GM12864 (cell line): ENCODE data around the gene FERMT3.

Experiments used
- DNase-seq: peaks from one replicate; pipeline ENCODE4 v3.0.0-alpha.2; 2011; ENCODE audit warnings: low read depth
- H3K4me3 ChIP-seq: 2 replicates; pipeline ENCODE4 v1.5.1; 2011; ENCODE audit warnings: mild to moderate bottlenecking, low read depth, low read length, control low read depth
- TF ChIP-seq, protein P1 (sequence below): IDR thresholded peaks from 2 replicates; pipeline ENCODE4 v1.5.1; 2011; ENCODE audit warnings: low read depth, mild to moderate bottlenecking, moderate library complexity, low read length, control low read depth, inconsistent platforms; ENCODE audit errors: missing control alignments

The FERMT3 gene

DNA sequence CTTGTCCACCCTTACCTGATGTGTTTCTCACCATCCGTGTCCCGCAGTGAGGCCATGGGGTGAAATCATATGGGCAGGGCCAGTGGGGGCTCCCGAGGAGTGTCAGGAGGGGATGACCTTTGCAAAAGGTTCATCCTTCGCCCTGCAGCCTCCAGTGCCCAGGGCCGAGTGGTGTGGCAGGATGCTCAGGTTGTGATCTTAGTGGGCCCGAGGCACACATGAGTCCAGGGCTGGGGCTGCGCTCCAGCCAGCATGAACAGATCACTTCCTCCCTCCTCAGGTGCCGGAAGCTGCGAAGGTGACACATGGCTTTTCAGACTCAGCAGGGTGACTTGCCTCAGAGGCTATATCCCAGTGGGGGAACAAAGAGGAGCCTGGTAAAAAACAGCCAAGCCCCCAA lies 31.6 kb downstream of the FERMT3 start:
- DNase-seq, result no peak
- TF ChIP-seq, protein P1, sequence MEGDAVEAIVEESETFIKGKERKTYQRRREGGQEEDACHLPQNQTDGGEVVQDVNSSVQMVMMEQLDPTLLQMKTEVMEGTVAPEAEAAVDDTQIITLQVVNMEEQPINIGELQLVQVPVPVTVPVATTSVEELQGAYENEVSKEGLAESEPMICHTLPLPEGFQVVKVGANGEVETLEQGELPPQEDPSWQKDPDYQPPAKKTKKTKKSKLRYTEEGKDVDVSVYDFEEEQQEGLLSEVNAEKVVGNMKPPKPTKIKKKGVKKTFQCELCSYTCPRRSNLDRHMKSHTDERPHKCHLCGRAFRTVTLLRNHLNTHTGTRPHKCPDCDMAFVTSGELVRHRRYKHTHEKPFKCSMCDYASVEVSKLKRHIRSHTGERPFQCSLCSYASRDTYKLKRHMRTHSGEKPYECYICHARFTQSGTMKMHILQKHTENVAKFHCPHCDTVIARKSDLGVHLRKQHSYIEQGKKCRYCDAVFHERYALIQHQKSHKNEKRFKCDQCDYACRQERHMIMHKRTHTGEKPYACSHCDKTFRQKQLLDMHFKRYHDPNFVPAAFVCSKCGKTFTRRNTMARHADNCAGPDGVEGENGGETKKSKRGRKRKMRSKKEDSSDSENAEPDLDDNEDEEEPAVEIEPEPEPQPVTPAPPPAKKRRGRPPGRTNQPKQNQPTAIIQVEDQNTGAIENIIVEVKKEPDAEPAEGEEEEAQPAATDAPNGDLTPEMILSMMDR, result no peak

DNA sequence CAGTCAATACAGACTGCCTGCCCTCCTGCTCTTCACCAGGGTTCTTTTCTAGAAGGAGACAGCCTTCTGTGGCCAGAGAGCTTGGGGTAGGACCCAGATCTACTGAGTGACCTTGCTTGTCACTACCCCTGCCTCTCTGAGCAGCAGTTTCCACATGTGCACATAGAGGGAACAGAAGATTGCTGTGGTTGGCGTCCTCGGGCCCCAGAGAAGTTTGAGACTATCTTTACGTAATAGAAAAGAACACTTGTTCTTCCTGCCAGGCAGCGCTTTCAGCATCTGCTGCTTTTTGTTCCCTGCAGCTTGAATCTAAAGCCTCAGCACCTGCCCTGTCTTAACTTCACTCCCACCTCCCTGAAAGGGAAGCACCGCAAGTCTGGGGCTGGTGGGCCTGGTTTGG lies 32.5 kb downstream of the FERMT3 start:
- no peak overlapping the region for H3K4me3 ChIP-seq
- TF ChIP-seq, protein P1, result no peak
- DNase-seq, result no peak

More for the DNA sequence above, 31.6 kb downstream of the FERMT3 start:
- H3K4me3 ChIP-seq, result no peak overlapping the region

DNA sequence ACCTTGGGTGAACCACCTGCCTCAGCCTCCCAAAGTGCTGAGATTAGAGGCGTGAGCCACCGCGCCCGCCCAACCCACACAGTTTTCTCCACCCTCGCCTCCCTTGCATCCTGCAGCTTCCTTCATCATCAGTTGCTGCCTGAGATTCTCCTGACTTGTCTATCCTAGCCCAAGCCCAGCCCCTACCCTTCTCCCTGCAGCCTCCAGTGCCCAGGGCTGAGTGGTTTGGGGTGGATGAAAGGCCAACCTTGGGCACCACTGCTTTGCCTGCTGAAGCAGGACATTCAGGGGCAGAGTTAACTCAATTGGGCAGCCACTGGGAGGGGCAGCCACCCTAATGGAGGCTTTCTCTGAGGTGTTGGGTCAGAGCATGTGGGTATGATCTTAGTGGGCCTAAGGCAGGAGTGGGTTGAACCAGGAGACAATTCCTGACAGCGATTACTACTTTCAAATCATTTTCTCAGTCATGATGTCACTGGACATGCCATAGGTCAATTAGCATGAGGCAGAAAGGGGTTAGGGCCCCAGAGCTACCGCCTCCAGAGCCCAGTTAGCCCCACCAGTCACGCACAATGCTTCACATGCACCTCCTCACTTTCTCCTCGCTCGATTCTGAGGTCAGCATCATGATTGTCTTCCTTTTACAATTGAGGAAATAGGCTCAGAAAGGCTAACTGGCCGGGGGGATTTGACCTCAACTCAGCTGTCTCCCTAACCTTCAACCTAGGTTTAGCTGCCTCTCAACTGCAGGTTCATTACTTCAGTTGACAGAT lies 33.3 kb downstream of the FERMT3 start:
- peak overlapping the region; percentile 94 for H3K4me3 ChIP-seq

DNA sequence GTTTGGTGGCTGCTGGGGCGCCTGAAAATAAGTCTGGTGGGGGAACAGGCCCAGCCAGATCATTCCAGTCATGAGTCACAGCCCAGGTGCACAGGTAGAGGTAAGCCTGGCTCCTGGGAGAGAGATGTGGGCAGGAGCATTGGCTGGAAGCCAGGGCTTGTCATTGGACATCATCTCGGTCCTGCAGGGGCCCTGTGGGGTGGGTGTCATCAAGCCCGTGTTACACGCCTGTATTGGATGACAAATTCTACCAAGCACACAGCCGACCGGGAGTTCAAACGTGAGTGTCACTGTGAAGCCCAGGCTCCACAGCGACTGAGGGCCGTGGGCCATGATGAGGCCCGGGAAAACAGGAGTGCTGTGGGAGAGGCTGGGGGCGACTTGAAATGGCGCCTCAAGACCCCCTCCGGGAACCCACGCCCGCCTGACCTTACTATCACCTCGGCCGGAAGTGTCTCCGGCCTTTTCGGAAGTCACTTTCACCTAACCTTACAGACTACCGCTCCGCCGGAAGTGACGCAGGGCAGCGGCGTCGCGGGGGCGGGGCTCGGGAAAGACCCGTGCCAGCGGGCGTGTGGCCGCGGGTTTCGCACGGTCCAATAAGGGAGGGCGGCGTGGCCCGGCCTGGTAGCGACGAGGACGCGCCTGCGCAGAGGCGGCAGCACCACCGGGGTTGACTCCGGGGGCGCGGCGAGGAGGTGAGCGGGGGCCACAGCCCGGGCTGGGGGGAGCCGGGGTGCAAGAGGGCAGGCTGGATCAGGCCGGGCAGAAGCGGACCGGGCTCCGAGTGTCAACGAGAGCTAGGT lies 34.1 kb downstream of the FERMT3 start, which contains the start of gene FKBP2:
TSS of gene FKBP2 (plus strand) at position 661 of the 806 bp plus-strand sequence. CDS start 1,293 bp downstream, outside the sequence.
- peak within 1 kb of the TSS; percentile 94 for H3K4me3 ChIP-seq
- DNase-seq, result peak; percentile 87
- TF ChIP-seq, protein P1, result no peak

More for the DNA sequence above, 33.3 kb downstream of the FERMT3 start:
- TF ChIP-seq, protein P1, result no peak
- peak; percentile 77 for DNase-seq

DNA sequence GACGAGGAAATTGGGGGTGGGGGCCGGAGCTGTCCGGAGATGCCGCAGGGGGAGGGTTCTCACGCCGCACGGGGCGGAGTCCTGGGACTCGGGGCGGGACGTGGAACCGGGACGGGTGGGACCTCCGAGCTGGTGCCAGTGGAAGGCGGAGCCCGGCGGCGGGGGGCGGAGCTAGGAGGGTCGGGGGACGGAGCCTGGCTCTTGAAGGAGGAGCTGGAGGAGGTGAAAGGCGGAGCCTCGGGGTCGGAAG lies 34.6 kb downstream of the FERMT3 start:
- peak overlapping the region; percentile 94 for H3K4me3 ChIP-seq
- TF ChIP-seq, protein P1, result no peak
- DNase-seq, result no peak

DNA sequence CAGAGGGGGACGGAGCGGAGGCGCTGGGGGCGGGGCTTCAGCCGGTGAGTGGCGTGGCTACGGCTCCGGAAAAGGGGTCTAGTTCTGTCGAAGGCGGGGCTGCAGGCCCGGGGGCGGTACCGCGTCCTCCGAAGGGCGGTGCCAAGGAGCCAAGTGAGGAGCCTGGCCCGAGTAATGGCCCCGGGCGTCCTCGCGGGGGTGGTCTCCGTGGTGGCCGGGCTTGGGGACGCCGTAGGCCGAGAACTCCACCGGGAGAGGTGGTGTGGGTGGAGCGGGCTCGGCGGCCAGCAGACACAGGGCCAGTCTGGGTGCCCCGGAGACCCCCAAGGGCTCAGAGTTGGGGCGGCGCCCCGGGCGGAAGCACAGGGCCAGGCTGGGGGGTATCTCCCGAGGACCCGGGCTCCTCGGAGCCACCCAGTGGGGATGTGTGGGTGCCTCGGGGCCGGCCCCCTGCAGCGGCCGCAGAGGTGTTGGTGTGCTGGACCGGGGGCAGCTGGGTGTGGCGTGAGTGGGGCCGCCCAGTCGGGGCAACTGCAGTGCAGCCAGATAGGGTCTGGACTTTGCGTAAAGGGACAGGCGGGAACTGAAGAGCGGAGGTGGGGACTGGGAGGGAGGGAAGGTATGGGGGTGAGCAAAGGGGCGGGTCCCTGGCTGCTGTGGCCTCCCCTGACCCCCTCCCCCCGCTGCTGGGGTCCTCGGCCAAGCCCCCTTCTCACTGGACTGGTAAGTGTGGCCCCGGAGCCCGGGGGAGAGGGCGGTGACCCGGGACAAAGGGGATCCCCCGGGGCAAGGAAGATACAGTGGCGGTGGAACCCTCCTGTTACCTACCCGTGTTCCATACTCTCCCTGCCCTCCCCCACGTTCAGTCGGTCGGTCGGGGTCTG lies 35.2 kb downstream of the FERMT3 start:
- H3K4me3 ChIP-seq, result peak overlapping the region; percentile 94
- peak; percentile 92 for DNase-seq
- TF ChIP-seq, protein P1, result peak; percentile 9
